IMR-90 (cell line): ENCODE data around the gene MZT1. TPM values are rescaled to one million over a fixed set of nuclear protein-coding genes. Genes with fewer than 3 reads are reported as not detected.
"Not testable (repeated sequence)": the region's sequence is repeated elsewhere in the genome, so short reads cannot be mapped to it uniquely, and the experiment has no call there.

ENCODE experiments used
- ATAC-seq: fragments of 200-7000 bp; cut with Tn5 transposase; 2 replicates; pipeline ENCODE4 v1.9.1; 2020; ENCODE audit warnings: low read depth, mild to moderate bottlenecking, moderate library complexity
- BruUV-seq: library from RNA; stranded (reverse); fragments of 400-500 nt; replicated peaks from 2 replicates; lab custom pipeline; 2021; lab: Mats Ljungman, UMichigan
- CTCF ChIA-PET: fragments of 300-600 bp; formaldehyde crosslinking; extraction: SDS; loops from one replicate; lab custom pipeline; 2021; ENCODE audit warnings: antibody characterized with exemption; lab: Yijun Ruan, JAX
- POLR2A ChIA-PET: fragments of 300-600 bp; sonication (Branson Sonifier 250); formaldehyde crosslinking; loops from one replicate; lab custom pipeline; 2022; ENCODE audit warnings: antibody characterized with exemption; ENCODE audit not compliant: unreplicated experiment; lab: Charles Lee
- DNase-seq: peaks from one replicate; pipeline ENCODE4 v3.0.0; 2013
- H2AFZ ChIP-seq: replicated peaks from 2 replicates; pipeline ENCODE3; 2013; ENCODE audit warnings: low read length, mild to moderate bottlenecking; ENCODE audit not compliant: poor library complexity
- H2AK5ac ChIP-seq: 2 replicates; pipeline ENCODE4 v1.6.1; 2013; ENCODE audit warnings: low read depth, low read length, inconsistent platforms
- H2AK9ac ChIP-seq: replicated peaks from 2 replicates; pipeline ENCODE3; 2013; ENCODE audit warnings: mild to moderate bottlenecking, low read depth, low read length, moderate library complexity; ENCODE audit not compliant: poor library complexity
- H2BK120ac ChIP-seq: 2 replicates; pipeline ENCODE4 v1.6.1; 2013; ENCODE audit warnings: low read depth, low read length, inconsistent platforms
- H2BK15ac ChIP-seq: 3 replicates; pipeline ENCODE4 v1.6.1; 2013; ENCODE audit warnings: low read depth, low read length, inconsistent platforms
- H2BK20ac ChIP-seq: 2 replicates; pipeline ENCODE4 v1.6.1; 2013; ENCODE audit warnings: low read depth, mild to moderate bottlenecking, inconsistent platforms, low read length, moderate library complexity
- H2BK5ac ChIP-seq: 2 replicates; pipeline ENCODE4 v1.6.1; 2013; ENCODE audit warnings: mild to moderate bottlenecking, low read depth, low read length, inconsistent platforms; ENCODE audit not compliant: poor library complexity, severe bottlenecking
- H3K14ac ChIP-seq: replicated peaks from 2 replicates; pipeline ENCODE4 v1.6.1; 2013; ENCODE audit warnings: low read depth, low read length, inconsistent platforms
- H3K18ac ChIP-seq: 2 replicates; pipeline ENCODE4 v1.6.1; 2013; ENCODE audit warnings: low read depth, low read length, control low read depth
- H3K23ac ChIP-seq: 2 replicates; pipeline ENCODE4 v1.6.1; 2013; ENCODE audit warnings: low read depth, low read length, inconsistent platforms
- H3K27ac ChIP-seq: 2 replicates; pipeline ENCODE4 v1.5.1; 2013; ENCODE audit warnings: mild to moderate bottlenecking, control low read depth, low read length; ENCODE audit not compliant: insufficient read depth
- H3K27me3 ChIP-seq: 2 replicates; pipeline ENCODE4 v1.6.1; 2013; ENCODE audit warnings: low read length; ENCODE audit not compliant: control insufficient read depth, insufficient read depth
- H3K36me3 ChIP-seq: 2 replicates; pipeline ENCODE4 v1.6.1; 2013; ENCODE audit warnings: low read length, mixed read lengths; ENCODE audit not compliant: control insufficient read depth, insufficient read depth
- H3K4ac ChIP-seq: 2 replicates; pipeline ENCODE4 v1.6.1; 2013; ENCODE audit warnings: low read depth, low read length, inconsistent platforms
- H3K4me1 ChIP-seq: 2 replicates; pipeline ENCODE4 v1.6.1; 2013; ENCODE audit warnings: low read length, mixed read lengths; ENCODE audit not compliant: control insufficient read depth, insufficient read depth
- H3K4me2 ChIP-seq: 2 replicates; pipeline ENCODE4 v1.6.1; 2013; ENCODE audit warnings: low read depth, mild to moderate bottlenecking, control low read depth, low read length, moderate library complexity
- H3K4me3 ChIP-seq: 2 replicates; pipeline ENCODE4 v1.5.1; 2013; ENCODE audit warnings: low read depth, mild to moderate bottlenecking, control low read depth, low read length, moderate library complexity; ENCODE audit not compliant: insufficient read depth
- H3K56ac ChIP-seq: 2 replicates; pipeline ENCODE4 v1.6.1; 2013; ENCODE audit warnings: low read length, inconsistent platforms; ENCODE audit not compliant: insufficient read depth; ENCODE audit errors: extremely low read depth
- H3K79me1 ChIP-seq, 2 experiments: 2 replicates each; pipeline ENCODE4 v1.6.1; 2013; ENCODE audit warnings: low read length in 2 of 2, inconsistent platforms in 1 of 2, low read depth in 1 of 2
- H3K9ac ChIP-seq: 2 replicates; pipeline ENCODE4 v1.6.1; 2013; ENCODE audit warnings: low read depth, low read length, control low read depth
- H3K9me1 ChIP-seq: 2 replicates; pipeline ENCODE4 v1.6.1; 2013; ENCODE audit warnings: low read length, inconsistent platforms; ENCODE audit not compliant: insufficient read depth
- H3K9me3 ChIP-seq: 2 replicates; pipeline ENCODE4 v1.6.1; 2013; ENCODE audit warnings: low read length; ENCODE audit not compliant: control insufficient read depth, insufficient read depth
- H4K20me1 ChIP-seq: 2 replicates; pipeline ENCODE4 v1.6.1; 2013; ENCODE audit warnings: low read length, inconsistent platforms; ENCODE audit not compliant: insufficient read depth
- H4K5ac ChIP-seq: 2 replicates; pipeline ENCODE4 v1.6.1; 2013; ENCODE audit warnings: mild to moderate bottlenecking, low read depth, low read length, control low read depth
- H4K8ac ChIP-seq, 2 experiments: 2 replicates each; pipeline ENCODE4 v1.6.1; 2013; ENCODE audit warnings: low read depth in 2 of 2, low read length in 2 of 2, control low read depth in 1 of 2, inconsistent platforms in 1 of 2
- H4K91ac ChIP-seq: 2 replicates; pipeline ENCODE4 v1.6.1; 2013; ENCODE audit warnings: low read depth, low read length, inconsistent platforms; ENCODE audit not compliant: insufficient read depth
- WGBS, 2 experiments: methylation state at CpG; one replicate each; pipeline versions ENCODE4 v1.1.5 to v1.1.7; 2013; ENCODE audit warnings: missing lambda C conversion rate in 2 of 2; ENCODE audit not compliant: insufficient read length in 1 of 2; ENCODE audit errors: extremely low coverage in 2 of 2; 5-methylcytosine and 5-hydroxymethylcytosine counted together
- dilution Hi-C: fragments of 300-500 bp; cut with HindIII; formaldehyde crosslinking; loops from one replicate; pipeline ENCODE4 v1.14.3; 2018; ENCODE audit warnings: low sequenced_read_pairs; ENCODE audit not compliant: unreplicated experiment
- in situ Hi-C: fragments of 300-500 bp; cut with MboI; formaldehyde crosslinking; loops from 3 replicates; pipeline ENCODE4 v1.14.3; 2019; ENCODE audit warnings: low sequenced_read_pairs, inconsistent platforms, mixed read lengths
- intact Hi-C: fragments of 100-400 bp; cut with micrococcal nuclease; formaldehyde crosslinking; loops from 2 replicates; pipeline ENCODE4 v1.10.0; 2022
- polyA plus RNA-seq, 3 experiments: library from polyadenylated mRNA; depleted of rRNA; stranded (reverse); fragments of >200 nt; gene quantifications; 2 replicates each; pipeline ENCODE4 v1.2.3, GENCODE V29; 2012; ENCODE audit warnings: low replicate concordance in 1 of 3
- total RNA-seq: library from RNA; depleted of rRNA; stranded (reverse); fragments of >200 nt; gene quantifications from 2 replicates; pipeline ENCODE4 v1.2.3, GENCODE V29; 2012

MZT1 gene
- total and polyA plus RNA-seq, 2 of the 4 experiments (the other 2 are of a cell fraction): 3.6 to 5.3 TPM

- CTCF ChIA-PET, H3K9me1 ChIP-seq, H3K14ac ChIP-seq, BruUV-seq, DNase-seq, H3K36me3 ChIP-seq, H3K9me3 ChIP-seq, H2AFZ ChIP-seq, H4K20me1 ChIP-seq, H2BK15ac ChIP-seq, H3K23ac ChIP-seq, H2BK120ac ChIP-seq, in situ Hi-C loops, ATAC-seq, dilution Hi-C loops, H4K91ac ChIP-seq, H2BK5ac ChIP-seq, H3K27ac ChIP-seq, H3K18ac ChIP-seq, POLR2A ChIA-PET, H3K27me3 ChIP-seq, H3K4me1 ChIP-seq, H3K4ac ChIP-seq, intact Hi-C loops, H2AK5ac ChIP-seq, H3K9ac ChIP-seq, H2AK9ac ChIP-seq, H3K56ac ChIP-seq, H4K8ac ChIP-seq, H2BK20ac ChIP-seq, H4K5ac ChIP-seq, H3K4me3 ChIP-seq: not testable (repeated sequence)
- Histone ChIP-seq H3K4me2 (peak overlapping the region; percentile 99), H3K79me1 (peaks cover 21 to 38% of the 10 kb centered on the region in 2 experiments)
- WGBS, 2 experiments: 100% methylated on average over 1 of the region's 15 CpGs; no CpG with 5 or more reads in 1 of the 2 experiments
Measured at GRCh38 chr13:72726185-72726584, 1.2 kb downstream of the MZT1 start.
